Measurements from ENCODE around the gene DPH1. TPM values are rescaled to one million over a fixed set of nuclear protein-coding genes. Genes with fewer than 3 reads are reported as not detected.

Gene DPH1
- total RNA-seq = 30.9 and 36.1 TPM in 2 replicates

DNA sequence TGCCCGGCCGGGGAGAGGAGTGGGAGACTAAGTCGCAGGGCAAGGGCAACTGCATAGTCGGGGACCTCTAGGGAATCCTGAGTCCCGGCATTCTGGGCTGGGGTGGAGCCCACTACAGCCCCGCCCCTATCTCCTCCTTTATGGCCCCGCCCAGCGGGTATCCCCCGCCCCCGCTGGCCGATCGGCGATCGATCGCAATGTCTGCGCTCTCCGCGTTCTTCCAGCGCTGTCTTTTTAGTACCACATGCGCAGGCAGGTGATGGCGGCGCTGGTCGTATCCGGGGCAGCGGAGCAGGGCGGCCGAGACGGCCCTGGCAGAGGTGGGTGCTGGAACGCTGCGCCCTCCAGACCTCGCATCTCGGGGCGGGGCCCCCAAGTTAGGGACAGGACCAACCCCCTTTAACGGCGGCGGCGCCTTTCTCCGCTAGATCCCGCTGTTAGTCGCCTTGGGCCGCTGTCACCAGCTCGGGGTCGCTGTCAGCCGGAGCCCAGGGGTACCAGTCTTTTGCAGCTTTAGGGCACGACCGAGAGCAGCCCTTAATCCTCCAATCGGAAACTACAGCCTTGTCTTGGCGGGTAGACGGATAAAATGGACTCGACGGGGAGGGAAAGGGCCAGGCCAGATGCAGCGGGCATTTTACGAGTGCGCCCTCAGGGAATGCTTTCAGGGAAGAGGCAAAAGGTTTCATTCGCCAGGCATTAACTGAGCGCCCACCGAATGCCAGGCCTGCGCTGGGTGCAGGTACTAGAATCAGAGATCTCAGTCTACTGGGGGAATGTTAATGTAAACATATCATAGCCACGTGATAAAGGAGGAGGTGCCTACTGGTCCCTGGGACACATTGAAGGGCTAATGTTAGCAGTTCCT, at the start of gene DPH1:
TSS of gene DPH1 (plus strand) at position 243 of the 868 bp plus-strand sequence. CDS start at position 260, 17 bp downstream.

DNA sequence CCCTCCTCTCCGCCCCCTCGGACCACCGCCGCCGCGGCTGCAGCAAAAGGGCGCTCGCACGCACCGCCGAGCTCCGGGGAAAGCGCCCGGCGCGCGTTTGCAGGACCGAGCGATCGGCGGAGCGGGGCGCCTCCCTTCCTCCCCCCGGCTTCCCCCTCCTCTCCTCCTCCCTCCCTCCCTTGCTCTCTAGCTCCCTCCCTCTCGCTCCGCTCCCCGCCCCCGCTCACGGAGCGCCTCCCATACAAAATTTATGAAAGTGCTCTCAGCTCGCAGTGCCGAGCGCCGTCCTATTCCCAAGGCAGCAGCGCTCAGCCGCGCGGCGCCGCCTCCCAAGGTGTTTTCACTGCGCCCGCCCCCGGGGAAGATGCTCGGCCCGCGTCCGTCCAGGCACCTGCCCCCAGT, 4.7 kb upstream of the DPH1 start, which contains the start of gene RTN4RL1:
TSS of gene RTN4RL1 (minus strand) at position 115 of the 402 bp plus-strand sequence. CDS start 469 bp downstream, outside the sequence.

DNA sequence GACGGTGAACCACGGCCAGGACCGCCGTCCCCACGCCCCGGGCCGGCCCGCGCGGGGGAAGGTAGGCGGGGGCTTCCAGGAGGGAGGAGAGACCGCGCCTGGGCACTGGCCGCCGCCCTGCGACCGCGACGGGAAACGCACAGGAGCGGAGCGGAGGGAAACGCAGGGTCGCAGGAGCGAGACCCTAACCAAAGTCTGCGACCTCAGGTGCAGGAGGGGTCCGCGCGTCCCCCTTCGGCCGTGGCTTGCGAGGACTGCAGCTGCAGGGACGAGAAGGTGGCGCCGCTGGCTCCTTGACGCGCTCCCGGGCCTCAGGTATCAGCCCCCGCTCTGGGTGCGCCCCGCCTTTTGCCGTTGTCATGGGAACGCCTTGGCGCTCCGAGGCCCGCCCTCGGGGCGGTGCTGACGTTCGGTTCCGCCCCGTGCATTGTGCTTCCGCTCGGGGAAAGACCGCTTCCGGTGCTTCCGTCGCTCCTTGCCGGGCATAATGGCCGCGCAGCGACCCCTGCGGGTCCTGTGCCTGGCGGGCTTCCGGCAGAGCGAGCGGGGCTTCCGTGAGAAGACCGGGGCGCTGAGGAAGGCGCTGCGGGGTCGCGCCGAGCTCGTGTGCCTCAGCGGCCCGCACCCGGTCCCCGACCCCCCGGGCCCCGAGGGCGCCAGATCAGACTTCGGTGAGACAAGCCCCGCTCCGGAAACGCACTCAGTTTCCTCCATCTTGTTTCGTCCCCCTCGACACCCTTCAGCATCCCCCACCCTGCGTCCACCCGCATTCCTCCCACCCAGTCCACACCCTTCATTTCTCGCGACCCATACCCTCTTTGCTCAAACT, 11.8 kb downstream of the DPH1 start, which contains the start of gene OVCA2:
TSS of gene OVCA2 (plus strand) at position 462 of the 829 bp plus-strand sequence. CDS start at position 488, 26 bp downstream.

GRCh38 chr17:2054512-2055291, 24.7 kb downstream of the DPH1 start, which contains the start of gene HIC1:
Gene HIC1, plus strand, starts transcription at chr17:2055103. Its CDS starts 1,588 bp downstream, at chr17:2056691.

Small RNA genes lying within 50 kb of the gene (small RNA-seq; reads per million reads assigned to genes)
- gene AC090617.9 = not detected
- gene MIR132 = 7.9 reads per million, percentile 94 among the genes with 10 or more reads in this experiment
- gene MIR212 = 3.1 reads per million, percentile 86 among the genes with 10 or more reads in this experiment
- gene OVCA2 = not detected

Other genes with a start within 250 kb of the DPH1 start
- 8.0 and 17.3 TPM in 2 replicates for gene SMYD4, start 200.3 kb upstream of the DPH1 start, total RNA-seq
- gene RPA1, start 200.1 kb upstream of the DPH1 start, total RNA-seq = 13.0 and 14.6 TPM in 2 replicates
- gene RTN4RL1, start 4.8 kb upstream of the DPH1 start, total RNA-seq = under 0.01 and 0.11 TPM in 2 replicates
- gene OVCA2, start 11.9 kb downstream of the DPH1 start, total RNA-seq = 75.4 and 94.1 TPM in 2 replicates
- 6.7 and 11.6 TPM in 2 replicates for gene HIC1, start 24.9 kb downstream of the DPH1 start, total RNA-seq